DND-41 (cell line): Measurements from ENCODE around the gene REEP2.

Experiments
- CTCF ChIP-seq: IDR thresholded peaks from 2 replicates; pipeline ENCODE4 v1.5.1; 2012; ENCODE audit warnings: borderline replicate concordance, low read length, moderate library complexity, mild to moderate bottlenecking; ENCODE audit not compliant: poor library complexity, severe bottlenecking; ENCODE audit errors: extremely low read depth
- EZH2 ChIP-seq: IDR thresholded peaks from 3 replicates; pipeline ENCODE4 v1.6.1; 2012; ENCODE audit warnings: borderline replicate concordance, low read depth, mild to moderate bottlenecking, moderate library complexity, low read length, inconsistent platforms; ENCODE audit not compliant: severe bottlenecking

- TF ChIP-seq CTCF (no peak), EZH2 (no peak)
Observed at GRCh38 chr5:138458856-138459255, 20.0 kb downstream of the REEP2 start.
